Cardiac septum (tissue), 1 donor: Measurements from ENCODE around the gene ARPC5L. TPM values are rescaled to one million over a fixed set of nuclear protein-coding genes. Genes with fewer than 3 reads are reported as not detected.
"Not testable (repeated sequence)": the region's sequence is repeated elsewhere in the genome, so short reads cannot be mapped to it uniquely, and the experiment has no call there.

ENCODE experiments used
- DNase-seq: peaks from one replicate; pipeline ENCODE4 v3.0.0-alpha.2; 2020; ENCODE audit warnings: low spot score
- intact Hi-C: fragments of 100-400 bp; cut with DNase I; formaldehyde crosslinking; loops from one replicate; pipeline ENCODE4 v1.14.0; 2022
- total RNA-seq: library from RNA; stranded (reverse); fragmentation: NEBNext Ultra II Directional; extraction: Animal tissue kit (Norgen Biotek cat#: 25700); gene quantifications from one replicate; pipeline ENCODE4 v1.2.1, GENCODE V29; 2021
- donor health status: DM: no; HTN: no; CAD: no.

ARPC5L gene
- total RNA-seq, 1 donor from 2014 or later = 53.8 TPM

DNA sequence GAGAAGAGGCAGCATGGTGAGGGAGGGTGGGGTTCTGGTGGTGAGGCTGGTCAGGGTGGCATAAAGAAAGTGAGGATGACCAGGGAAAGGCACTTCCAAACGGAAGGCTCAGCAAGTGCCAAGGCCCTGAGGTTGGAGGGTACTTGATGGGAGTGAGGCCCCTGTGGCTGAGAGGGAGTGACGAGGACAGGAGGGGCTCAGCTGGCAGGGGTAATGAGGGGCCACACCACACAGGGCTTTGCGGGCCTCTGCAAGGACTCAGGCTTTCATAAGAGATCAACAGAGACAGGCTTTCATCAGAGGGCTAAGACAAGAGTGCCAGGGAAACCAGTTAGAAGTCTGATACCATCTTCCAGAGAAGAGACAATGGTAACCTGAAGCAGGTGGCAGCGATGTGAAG is 23.6 kb downstream of the ARPC5L start:
- intact Hi-C loops = no loop called here
- DNase-seq = no peak

DNA sequence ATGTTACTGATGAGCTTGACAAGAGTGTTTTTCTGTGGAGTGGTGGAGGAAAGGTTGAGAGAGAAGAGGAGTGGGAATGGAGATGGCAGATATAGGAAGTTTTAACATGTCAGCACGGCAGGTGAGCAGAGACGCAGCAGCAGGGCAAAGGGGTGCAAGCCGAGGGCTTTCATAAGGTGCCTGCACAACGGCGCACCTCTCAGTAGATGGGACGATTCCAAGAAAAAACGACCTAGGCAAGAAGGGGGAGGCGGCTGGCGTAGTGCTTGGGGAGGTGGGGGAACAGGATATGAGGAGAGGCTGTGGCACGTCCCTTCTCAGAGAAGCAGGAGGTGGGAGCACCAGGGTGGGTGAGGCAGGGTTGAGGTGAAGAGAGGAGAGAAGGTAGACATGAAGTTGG is 24.5 kb downstream of the ARPC5L start:
- DNase-seq = no peak
- intact Hi-C loops = no loop called here

DNA sequence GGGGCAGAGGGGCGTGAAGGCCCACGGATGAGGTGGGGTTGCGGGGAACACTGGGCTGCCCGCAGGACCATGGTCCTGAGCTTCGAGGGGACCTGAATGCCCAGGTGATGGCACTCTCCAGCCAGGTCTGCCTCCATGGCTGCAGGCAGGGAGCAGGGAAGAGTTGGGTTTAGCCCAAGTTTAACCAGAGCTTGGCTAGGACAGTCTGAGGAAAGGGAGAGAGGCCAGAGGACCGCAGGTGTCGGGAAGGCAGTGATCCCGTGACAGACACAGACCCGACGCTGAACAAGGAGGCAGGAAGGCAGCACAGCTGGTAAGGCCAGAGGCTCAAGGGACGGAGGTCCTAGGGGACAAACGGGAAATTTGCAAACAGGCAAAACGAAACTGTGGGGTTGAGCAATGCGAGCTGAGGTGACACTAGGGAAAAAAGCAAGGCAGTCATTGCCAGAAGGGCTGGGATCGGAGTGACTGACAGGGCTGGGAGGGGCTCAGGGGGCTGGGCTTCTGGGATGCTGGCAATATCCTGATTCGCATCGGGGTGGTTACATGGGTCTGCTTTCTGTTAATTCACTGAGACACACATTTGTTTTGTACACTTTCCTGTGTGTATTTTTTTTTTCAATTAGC is 25.0 kb downstream of the ARPC5L start:
- no peak for DNase-seq
- intact Hi-C loops = no loop called here

DNA sequence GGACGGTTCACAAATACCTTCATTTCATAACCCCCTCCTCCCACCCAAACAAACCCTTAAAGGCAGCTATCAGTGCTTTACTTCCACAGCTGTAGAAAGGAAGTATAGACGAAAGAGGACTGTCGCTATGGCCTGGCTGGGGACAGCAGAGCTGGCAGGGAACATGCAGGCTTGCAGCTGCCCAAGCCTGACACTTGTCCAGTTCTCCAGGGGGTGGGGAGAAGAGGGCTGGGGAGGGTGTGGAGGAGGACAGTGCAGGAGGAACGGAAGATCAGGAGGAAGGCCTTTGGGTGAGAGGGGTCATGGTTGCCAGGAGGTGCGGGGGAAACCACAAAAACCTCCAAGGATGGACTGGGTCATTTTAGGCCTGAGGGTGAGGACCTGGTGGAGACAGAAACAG is 25.9 kb downstream of the ARPC5L start:
- no peak for DNase-seq
- intact Hi-C loops = no loop called here

DNA sequence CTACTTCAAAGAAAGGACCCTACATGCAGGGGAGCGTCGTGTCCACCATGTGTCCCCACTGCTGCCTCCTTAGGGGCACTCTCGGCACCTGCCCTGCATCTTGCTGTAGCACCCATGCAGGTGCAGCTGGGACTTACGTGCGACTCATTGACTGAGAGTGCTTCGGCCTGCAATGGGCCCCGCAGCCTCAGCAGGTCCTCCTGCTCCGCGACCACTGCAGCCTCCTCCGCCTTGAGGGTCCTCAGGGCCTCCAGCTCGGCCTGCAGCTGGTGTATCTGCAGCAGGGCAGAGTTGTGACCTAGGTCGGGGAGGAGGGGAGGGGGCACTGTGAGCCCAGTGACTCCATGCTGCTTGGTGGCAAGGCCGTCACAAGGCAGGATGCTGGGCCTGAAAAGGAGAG is 27.1 kb downstream of the ARPC5L start:
- DNase-seq = no peak
- intact Hi-C loops = no loop called here

DNA sequence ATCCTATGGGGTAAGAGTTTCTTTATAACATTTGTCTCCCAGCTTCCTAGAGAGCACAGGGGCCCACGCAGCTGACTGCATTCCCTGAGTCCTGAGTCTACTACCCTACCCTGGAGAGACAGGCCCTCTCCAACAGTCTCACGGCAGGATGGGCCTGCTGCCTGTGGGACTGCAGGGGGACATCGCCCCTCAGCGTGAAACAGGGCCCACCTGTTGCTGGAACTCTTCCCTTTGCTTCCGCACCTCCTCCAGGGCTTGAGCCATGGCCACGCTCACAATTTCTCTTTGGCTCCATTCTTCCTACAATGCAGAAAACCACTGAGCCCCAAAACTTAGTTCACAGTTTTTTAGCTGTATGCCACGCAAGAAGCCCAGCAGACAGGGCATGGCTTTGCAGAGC is 28.2 kb downstream of the ARPC5L start:
- intact Hi-C loops = no loop called here
- DNase-seq = no peak

DNA sequence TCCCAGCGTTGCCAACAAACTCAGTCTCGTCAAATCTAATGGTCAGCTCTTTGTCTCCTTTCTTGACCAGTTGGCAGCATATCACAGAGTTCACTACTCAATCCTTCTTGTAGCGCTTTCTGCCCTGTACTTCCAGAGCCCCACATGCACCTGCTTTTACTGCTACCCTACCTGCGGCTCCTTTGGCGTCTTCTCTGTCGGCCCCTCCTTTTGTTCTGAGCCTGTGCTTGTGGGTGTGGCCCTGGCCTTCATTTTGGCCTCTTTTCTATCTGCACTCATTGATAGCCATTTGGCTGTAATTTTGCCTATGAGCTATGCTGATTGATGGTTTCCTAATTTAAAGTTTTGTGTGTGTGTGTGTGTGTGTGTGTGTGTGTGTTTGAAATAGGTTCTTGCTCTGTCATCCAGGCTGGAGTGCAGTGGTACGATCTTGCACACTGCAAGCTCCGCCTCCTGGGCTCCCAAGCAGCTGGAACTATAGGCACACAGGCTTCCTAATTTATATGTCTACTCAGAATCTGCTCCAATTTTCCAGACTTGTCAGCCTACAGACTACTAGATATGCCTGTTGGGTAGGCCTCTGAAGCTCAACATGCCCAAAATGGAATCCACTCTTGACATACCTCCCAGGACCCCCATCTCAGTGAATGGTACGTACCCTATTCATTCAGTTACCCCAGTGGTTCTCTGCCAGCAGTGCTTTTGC is 32.3 kb downstream of the ARPC5L start:
- intact Hi-C loops = no loop called here
- peak; percentile 31 for DNase-seq

DNA sequence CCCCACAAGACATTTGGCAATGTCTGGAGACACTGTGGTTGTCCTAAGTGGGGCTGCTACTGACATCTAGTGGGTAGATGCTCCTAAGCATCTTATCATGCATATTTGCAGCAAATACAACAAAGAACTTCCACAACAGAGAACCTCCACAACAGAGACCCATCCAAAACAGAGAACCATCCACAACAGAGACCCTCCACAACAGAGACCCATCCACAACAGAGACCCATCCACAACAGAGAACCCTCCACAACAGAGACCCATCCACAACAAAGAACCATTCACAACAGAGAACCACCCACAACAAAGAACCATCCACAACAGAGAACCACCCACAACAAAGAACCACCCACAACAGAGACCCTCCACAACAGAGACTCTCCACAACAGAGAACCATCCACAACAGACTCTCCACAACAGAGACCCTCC is 32.8 kb downstream of the ARPC5L start:
- intact Hi-C loops = no loop called here
- DNase-seq = no peak

DNA sequence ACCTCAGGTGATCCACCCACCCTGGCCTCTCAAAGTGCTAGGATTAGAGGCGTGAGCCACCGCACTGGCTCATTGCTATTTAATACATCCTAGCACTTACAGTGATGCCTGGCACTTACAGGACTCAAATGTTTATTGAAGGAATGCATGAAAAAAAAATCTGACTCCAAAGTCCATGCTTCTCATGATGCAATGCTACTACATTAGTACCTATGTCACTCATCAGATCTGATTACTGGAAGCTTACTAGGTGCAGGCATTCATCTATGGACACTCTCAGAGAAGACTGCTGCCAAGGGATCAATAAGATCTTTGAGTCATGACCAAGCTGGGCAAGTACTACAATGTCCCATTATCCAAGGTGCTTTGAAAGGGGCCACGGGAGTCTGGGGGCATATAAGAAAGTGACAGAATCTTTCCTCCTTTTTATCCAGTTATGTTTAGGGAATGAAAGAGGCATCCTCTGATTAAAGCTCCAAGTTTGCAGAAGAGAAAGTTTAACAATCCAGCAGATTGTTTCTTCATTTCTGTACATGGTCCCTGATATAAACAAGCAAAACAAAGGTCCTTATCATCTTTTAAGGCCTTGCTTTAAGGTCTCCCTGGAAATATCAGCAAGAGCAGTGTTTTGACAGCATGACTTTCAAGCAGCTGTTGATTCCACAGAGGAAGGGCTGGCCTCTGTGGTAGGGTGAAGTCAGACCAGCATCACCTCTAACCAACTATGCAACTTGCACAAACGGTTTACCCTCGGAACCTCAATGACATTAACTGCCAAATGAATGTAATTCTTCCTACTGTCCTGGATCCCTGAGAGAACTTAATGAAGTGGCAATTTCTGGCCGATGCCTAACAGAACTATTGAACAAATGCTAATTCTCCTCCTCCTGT is 35.9 kb downstream of the ARPC5L start:
- DNase-seq = no peak
- intact Hi-C loops = no loop called here

DNA sequence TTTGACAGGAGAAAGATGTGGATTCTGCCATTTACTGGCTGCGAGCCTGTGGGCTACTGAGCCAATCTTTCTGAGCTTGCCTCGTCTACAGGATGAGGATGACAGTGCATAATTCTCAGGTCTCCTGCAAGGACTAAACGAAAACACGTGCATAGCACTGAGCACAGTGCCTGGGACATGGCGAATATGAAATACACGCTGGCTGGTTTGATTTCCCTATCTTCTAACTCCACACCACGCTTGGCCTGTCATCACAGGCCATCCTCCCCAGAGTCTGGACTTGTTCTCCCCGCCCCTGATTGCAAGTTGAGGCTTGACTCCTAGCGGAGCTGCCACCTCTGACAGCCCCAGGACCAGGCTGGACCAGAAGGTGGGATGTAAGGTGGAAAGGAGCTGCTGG is 37.9 kb downstream of the ARPC5L start:
- no peak for DNase-seq
- intact Hi-C loops = no loop called here

DNA sequence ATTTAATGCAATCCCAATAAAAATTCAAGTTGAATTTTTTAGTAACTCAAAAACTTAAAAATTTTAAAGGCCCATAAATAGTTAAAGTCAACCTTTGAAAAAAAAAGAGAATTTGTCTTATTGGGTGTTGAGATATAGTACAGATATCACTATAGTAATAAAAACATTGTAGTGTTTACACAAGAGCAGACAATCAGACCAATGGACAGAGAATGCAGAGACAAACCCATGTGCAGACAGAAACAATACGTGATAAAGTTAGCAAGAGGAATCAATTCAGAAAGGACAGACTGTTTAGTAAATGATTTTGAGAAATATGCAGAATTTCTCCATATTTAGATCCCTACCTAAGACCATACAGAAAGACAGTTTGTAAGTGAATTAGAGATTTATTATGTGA is 45.0 kb downstream of the ARPC5L start:
- intact Hi-C loops = no loop called here
- no peak for DNase-seq

DNA sequence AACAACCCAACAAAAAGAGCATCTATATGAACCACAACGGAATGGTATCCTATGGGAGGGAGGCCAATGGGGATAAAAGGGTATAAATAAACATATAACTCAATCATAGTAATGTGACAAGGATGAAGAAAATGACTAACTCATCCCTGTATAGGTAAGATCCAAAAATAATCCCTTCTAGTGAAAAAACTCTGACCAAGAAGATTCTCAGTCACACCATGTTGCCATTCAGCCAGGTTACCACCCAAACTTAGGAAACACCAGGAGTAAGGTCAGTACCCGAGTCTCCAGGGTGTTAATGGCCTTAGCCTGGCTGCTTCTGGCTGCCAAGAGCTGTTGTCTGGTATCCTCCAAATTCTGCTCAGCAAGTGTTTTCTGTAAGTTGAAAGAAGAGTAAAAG is 46.2 kb downstream of the ARPC5L start:
- intact Hi-C loops = no loop called here
- DNase-seq = no peak

DNA sequence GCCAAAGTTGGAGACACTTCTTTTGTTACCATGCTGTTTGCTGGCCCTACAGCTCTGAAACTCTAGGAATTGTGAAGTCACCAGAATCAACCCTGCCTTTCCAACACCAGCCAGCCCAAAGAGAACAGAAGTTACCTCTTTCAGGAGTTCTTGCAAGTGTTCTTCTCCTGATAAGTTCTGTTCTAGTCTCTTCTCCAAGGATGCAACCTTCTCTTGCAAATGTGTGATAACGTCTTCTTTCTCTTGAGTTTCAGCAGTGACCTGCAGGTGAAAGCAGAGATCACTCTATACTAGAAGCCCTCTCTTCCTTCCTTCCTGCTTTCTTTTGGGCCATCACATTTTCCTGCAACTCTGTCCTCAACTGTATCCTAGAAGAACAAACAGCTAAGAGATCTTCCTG is 49.8 kb downstream of the ARPC5L start:
- DNase-seq = no peak
- intact Hi-C loops = no loop called here

DNA sequence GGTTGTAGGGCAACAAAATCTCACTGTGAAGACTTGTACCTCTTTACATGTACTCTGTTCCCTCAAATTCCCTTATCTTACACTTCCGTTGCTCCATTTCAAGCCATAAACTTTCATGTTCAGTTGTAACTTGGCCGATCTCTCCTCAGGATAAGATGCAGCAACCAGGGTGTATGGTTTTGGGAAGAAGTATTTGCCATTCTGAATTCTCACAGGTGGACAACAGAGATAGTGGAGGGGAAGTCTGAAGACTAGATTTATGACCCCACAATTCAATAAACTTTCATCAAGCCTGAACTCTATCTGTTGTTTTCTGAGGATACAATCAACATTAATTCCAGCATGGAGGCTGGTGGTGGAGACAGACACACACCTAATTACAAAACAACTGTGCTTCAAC is 51.4 kb downstream of the ARPC5L start:
- intact Hi-C loops = no loop called here
- DNase-seq = no peak

DNA sequence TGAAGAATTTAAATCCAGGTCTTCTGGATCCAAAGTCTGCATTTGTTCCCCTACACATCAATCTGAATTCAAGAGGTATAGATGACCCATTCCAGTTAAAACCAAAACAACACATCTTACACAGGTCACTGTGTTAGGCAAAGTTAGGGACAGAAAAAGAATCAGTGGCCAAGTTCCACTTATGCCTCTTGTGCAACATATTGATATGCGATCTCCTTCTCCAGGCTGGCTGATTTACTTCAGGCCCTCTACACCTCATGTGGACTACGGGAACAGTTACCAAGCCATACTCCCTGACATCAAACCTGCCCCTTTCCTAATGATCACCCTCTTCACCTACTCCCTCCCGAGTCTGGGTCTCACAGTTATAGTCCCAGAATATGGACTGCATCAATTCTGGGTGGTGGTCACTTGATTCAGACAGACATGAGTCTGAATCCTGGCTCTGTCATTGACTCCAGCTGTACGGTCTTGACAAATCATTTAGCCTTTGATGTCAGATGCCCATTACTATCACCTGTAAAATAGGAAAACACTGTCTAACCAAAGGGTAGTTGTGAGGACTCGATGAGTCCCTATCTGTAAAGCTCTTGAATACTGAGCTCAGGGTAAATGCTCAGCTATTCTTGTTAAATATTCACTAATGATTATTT is 52.9 kb downstream of the ARPC5L start:
- DNase-seq = no peak
- intact Hi-C loops = no loop called here

DNA sequence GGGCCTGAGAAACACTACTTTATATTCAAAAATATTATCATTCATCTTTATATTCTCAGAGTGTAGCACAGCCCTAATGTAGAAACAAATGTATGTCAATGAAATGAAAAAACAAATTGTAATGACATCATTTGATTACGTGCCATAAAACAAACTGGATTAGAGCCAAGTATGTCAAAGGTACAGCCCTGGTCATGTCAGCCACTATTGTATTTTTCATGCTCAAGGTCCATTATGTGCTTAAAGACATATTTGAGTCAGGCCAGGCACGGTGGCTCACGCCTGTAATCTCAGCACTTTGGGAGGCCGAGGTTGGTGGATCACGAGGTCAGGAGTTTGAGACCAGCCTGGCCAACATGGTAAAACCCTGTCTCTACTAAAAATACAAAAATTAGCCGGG is 58.5 kb downstream of the ARPC5L start:
- intact Hi-C loops, DNase-seq: not testable (repeated sequence)
